AG04449 (cell line): ENCODE data around the gene CEBPG.

Source experiments
- CTCF ChIA-PET: fragments of 350-600 bp; formaldehyde crosslinking; extraction: SDS; loops from one replicate; lab custom pipeline; 2021; ENCODE audit warnings: antibody characterized with exemption; lab: Yijun Ruan, JAX
- POLR2A ChIA-PET: fragments of 400-600, 350-600 bp; formaldehyde crosslinking; extraction: SDS; loops from one replicate; lab custom pipeline; 2020; ENCODE audit warnings: antibody characterized with exemption, inconsistent platforms; lab: Yijun Ruan, JAX
- DNase-seq: peaks from one replicate; pipeline ENCODE4 v3.0.0-alpha.2; 2010; ENCODE audit warnings: low read depth, low spot score
- H3K4me3 ChIP-seq: 2 replicates; pipeline ENCODE4 v1.5.1; 2011; ENCODE audit warnings: low read depth, mild to moderate bottlenecking, control low read depth, low read length
- CTCF ChIP-seq: IDR thresholded peaks from one replicate; pipeline ENCODE4 v1.5.1; 2011; ENCODE audit warnings: mild to moderate bottlenecking, moderate library complexity, low read length, control low read depth, inconsistent platforms; ENCODE audit not compliant: insufficient read depth; ENCODE audit errors: missing control alignments

Gene CEBPG

GRCh38 chr19:33343301-33343700 is 30.2 kb upstream of the CEBPG start:
- no peak for DNase-seq
- no peak overlapping the region for H3K4me3 ChIP-seq
- TF ChIP-seq CTCF = no peak
- POLR2A ChIA-PET = no interaction called here
- CTCF ChIA-PET = no interaction called here

GRCh38 chr19:33343859-33344572 is 29.5 kb upstream of the CEBPG start:
- no peak overlapping the region for H3K4me3 ChIP-seq
- CTCF ChIA-PET = interaction anchor here (0.7 kb wide), 1 partner anchor 86 kb away, joined by 3 read pairs; no protein-coding TSS in a partner anchor

GRCh38 chr19:33344573-33344925 is 29.0 kb upstream of the CEBPG start:
- no peak for TF ChIP-seq CTCF
- no peak overlapping the region for H3K4me3 ChIP-seq
- no peak for DNase-seq
- CTCF ChIA-PET = interaction anchor here (0.7 kb wide), 1 partner anchor 86 kb away, joined by 3 read pairs; no protein-coding TSS in a partner anchor
- POLR2A ChIA-PET = no interaction called here

More at GRCh38 chr19:33343859-33344572, 29.5 kb upstream of the CEBPG start:
- POLR2A ChIA-PET = no interaction called here
- TF ChIP-seq CTCF = no peak
- DNase-seq = no peak

- no peak overlapping the region for H3K4me3 ChIP-seq
- ChIA-PET POLR2A (no interaction called here), CTCF (no interaction called here)
- DNase-seq = no peak
- no peak for TF ChIP-seq CTCF
These were observed 28.3 kb upstream of the CEBPG start for GRCh38 chr19:33345163-33345562.

- POLR2A ChIA-PET = no interaction called here
- TF ChIP-seq CTCF = no peak
- no peak overlapping the region for H3K4me3 ChIP-seq
- CTCF ChIA-PET = no interaction called here
- DNase-seq = no peak
These were observed 26.8 kb upstream of the CEBPG start for GRCh38 chr19:33346665-33347064.

- POLR2A ChIA-PET = no interaction called here
- no peak overlapping the region for H3K4me3 ChIP-seq
- CTCF ChIA-PET = no interaction called here
- DNase-seq = no peak
- no peak for TF ChIP-seq CTCF
These were observed 26.2 kb upstream of the CEBPG start for GRCh38 chr19:33347300-33347699.
